Mesendoderm (in vitro differentiated cells): ENCODE measurements around the gene CCNY.

Experiments
- DNase-seq: peaks from one replicate; pipeline ENCODE4 v3.0.0; 2013
- H2AK5ac ChIP-seq: 2 replicates; pipeline ENCODE4 v1.6.1; 2013; ENCODE audit warnings: low read length, inconsistent platforms
- H2BK120ac ChIP-seq: 2 replicates; pipeline ENCODE4 v1.6.1; 2013; ENCODE audit warnings: low read depth, mild to moderate bottlenecking, low read length, moderate library complexity, mixed read lengths
- H2BK15ac ChIP-seq: replicated peaks from 2 replicates; pipeline ENCODE4 v1.6.1; 2013; ENCODE audit warnings: low read depth, mild to moderate bottlenecking, moderate library complexity
- H2BK5ac ChIP-seq: 2 replicates; pipeline ENCODE4 v1.6.1; 2013; ENCODE audit warnings: low read length, inconsistent platforms
- H3K18ac ChIP-seq: 2 replicates; pipeline ENCODE4 v1.6.1; 2013; ENCODE audit warnings: mild to moderate bottlenecking, low read length, mixed read lengths
- H3K23ac ChIP-seq: one replicate; pipeline ENCODE4 v1.6.1; 2013; ENCODE audit warnings: low read length
- H3K27ac ChIP-seq: 2 replicates; pipeline ENCODE4 v1.5.1; 2013; ENCODE audit warnings: low read depth, mild to moderate bottlenecking, inconsistent platforms, low read length, moderate library complexity
- H3K27me3 ChIP-seq: 2 replicates; pipeline ENCODE4 v1.6.1; 2013; ENCODE audit warnings: low read length, control low read depth, mild to moderate bottlenecking, inconsistent platforms; ENCODE audit not compliant: insufficient read depth, poor library complexity
- H3K36me3 ChIP-seq: 2 replicates; pipeline ENCODE4 v1.6.1; 2013; ENCODE audit warnings: low read length, inconsistent platforms; ENCODE audit not compliant: control insufficient read depth, insufficient read depth
- H3K4ac ChIP-seq: one replicate; pipeline ENCODE4 v1.6.1; 2013; ENCODE audit warnings: low read depth, mild to moderate bottlenecking, low read length, moderate library complexity
- H3K4me1 ChIP-seq: 2 replicates; pipeline ENCODE4 v1.6.1; 2013; ENCODE audit warnings: low read depth, low read length, inconsistent platforms; ENCODE audit not compliant: control insufficient read depth
- H3K4me2 ChIP-seq: 2 replicates; pipeline ENCODE4 v1.6.1; 2013; ENCODE audit warnings: low read length
- H3K4me3 ChIP-seq: 2 replicates; pipeline ENCODE4 v1.5.1; 2013; ENCODE audit warnings: mild to moderate bottlenecking, low read length
- H3K56ac ChIP-seq: one replicate; pipeline ENCODE4 v1.6.1; 2013; ENCODE audit warnings: low read length
- H3K79me1 ChIP-seq: 2 replicates; pipeline ENCODE4 v1.6.1; 2013; ENCODE audit warnings: low read length, inconsistent platforms
- H3K79me2 ChIP-seq: 2 replicates; pipeline ENCODE4 v1.6.1; 2013; ENCODE audit warnings: mild to moderate bottlenecking, low read length; ENCODE audit not compliant: control insufficient read depth, insufficient read depth
- H3K9ac ChIP-seq: 2 replicates; pipeline ENCODE4 v1.6.1; 2013; ENCODE audit warnings: low read length, inconsistent platforms
- H4K5ac ChIP-seq: one replicate; pipeline ENCODE4 v1.6.1; 2013; ENCODE audit warnings: low read length
- H4K8ac ChIP-seq: one replicate; pipeline ENCODE4 v1.6.1; 2013; ENCODE audit warnings: low read depth, mild to moderate bottlenecking, control low read depth, low read length, moderate library complexity
- WGBS: extraction: QIAGEN DNeasy Blood & Tissue Kit; methylation state at CpG from one replicate; pipeline ENCODE4 v1.1.7; 2013; ENCODE audit warnings: low lambda C conversion rate, missing lambda C conversion rate; ENCODE audit not compliant: insufficient coverage; ENCODE audit errors: extremely low coverage; 5-methylcytosine and 5-hydroxymethylcytosine counted together

Gene CCNY

DNA sequence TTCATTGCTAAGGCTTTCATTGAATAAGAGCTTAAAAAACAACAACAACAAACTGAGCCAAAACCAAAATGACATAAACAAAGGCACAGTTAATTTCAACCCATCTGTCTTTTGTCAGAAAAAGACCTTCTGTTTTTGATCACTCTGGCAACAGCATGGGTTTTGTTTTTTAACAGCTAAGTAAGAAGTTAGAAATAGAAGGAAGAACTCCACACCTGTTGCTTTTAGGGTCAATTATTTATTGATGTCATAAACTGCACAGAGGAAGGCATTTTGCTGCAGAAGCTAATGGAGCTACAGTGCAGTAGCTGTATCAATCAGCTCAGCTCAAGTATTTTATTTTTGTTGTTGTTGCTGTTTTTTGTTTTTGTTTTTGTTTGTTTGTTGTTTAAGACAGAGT, 252.5 kb downstream of the CCNY start:
- Histone ChIP-seq H2BK5ac (no peak overlapping the region), H3K4me3 (no peak overlapping the region), H3K9ac (no peak overlapping the region), H3K56ac (no peak overlapping the region), H3K79me2 (no peaks in the 10 kb centered on the region), H2BK15ac (no peak overlapping the region), H3K4ac (no peak overlapping the region), H3K79me1 (no peaks in the 10 kb centered on the region), H3K23ac (no peak overlapping the region), H4K5ac (no peak overlapping the region), H3K36me3 (no peaks in the 10 kb centered on the region), H3K4me2 (no peak overlapping the region), H2BK120ac (no peak overlapping the region), H3K27me3 (no peaks in the 10 kb centered on the region), H3K4me1 (no peaks in the 10 kb centered on the region), H3K27ac (no peak overlapping the region), H3K18ac (no peak overlapping the region), H4K8ac (no peak overlapping the region), H2AK5ac (no peak overlapping the region)
- no peak for DNase-seq

DNA sequence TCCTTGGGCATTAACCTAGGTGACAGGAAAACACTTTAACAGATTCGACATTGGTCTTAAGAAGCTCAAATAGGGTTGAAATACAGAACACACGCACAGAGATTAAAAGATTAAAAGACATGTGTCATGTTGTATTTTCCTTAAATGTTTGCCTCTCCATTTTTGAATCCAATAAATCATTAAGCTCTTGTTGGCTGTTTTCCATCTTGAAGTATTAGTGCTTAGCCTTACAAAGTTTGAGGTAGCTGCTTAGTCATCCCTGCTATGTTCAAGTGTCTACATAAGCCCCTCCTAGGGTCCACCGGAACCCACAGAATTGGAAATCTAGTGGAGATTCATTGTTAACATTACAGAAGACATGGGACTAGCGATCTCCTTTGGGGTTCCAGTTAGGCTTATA, 256.1 kb downstream of the CCNY start:
- H3K18ac ChIP-seq: no peak overlapping the region
- H3K79me2 ChIP-seq: no peaks in the 10 kb centered on the region
- no peak overlapping the region for H3K56ac ChIP-seq
- H3K79me1 ChIP-seq: no peaks in the 10 kb centered on the region
- no peaks in the 10 kb centered on the region for H3K27me3 ChIP-seq
- no peak overlapping the region for H3K23ac ChIP-seq
- H2BK5ac ChIP-seq: no peak overlapping the region
- no peak overlapping the region for H4K8ac ChIP-seq
- H3K27ac ChIP-seq: no peak overlapping the region
- no peak overlapping the region for H2AK5ac ChIP-seq
- peaks cover 2% of the 10 kb centered on the region for H3K4me1 ChIP-seq
- H3K36me3 ChIP-seq: no peaks in the 10 kb centered on the region
- no peak overlapping the region for H3K4me2 ChIP-seq
- no peak overlapping the region for H4K5ac ChIP-seq
- H3K4me3 ChIP-seq: no peak overlapping the region
- no peak overlapping the region for H3K4ac ChIP-seq
- no CpG with 5 or more reads among the region's 4 CpGs for WGBS
- DNase-seq: no peak
- no peak overlapping the region for H2BK120ac ChIP-seq
- H2BK15ac ChIP-seq: no peak overlapping the region
- no peak overlapping the region for H3K9ac ChIP-seq

DNA sequence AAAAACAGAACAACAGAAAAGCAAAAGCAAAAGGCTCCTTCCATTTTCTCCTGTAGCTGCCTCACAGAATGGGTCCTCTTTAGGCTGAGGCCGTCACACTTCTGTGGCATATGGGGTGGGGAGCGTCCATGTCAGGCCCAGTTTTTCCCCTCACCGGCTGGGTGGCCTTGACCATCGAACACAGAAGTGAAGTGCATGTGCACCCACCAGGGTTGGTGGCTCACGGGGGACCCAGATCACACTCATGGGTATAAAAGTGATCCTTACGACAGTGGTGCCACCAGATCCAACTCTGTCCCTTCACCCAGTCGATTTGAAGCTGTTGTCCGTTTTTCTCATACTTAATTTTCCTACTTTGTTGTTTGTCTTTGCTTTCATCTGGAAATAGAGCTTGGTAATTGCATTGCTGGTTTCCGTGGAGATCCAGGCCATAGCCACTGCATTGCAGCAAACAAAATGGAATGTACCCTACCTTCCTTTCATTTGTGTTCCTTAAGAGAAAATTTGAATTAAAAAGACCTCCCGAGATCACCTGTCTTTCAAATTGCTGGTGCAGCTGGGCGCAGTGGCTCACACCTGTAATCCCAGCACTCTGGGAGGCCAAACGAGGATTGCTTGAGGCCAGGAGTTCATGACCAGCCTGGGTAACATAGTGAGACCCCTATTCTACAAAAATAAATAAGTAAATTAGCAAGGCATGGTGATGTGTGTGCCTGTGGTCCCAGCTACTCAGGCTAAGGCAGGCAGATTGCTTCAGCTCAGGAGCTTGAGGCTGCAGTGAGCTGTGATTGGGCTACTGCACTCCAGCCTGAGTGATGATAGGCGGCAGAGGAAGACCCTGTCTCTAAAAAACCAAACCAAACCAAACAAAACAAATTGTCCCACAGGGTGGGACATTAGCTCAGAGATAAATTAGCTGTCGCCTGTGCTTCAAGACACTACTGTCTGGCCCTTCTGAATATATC, 258.1 kb downstream of the CCNY start:
- H3K4me1 ChIP-seq: peaks cover 2% of the 10 kb centered on the region
- no peak overlapping the region for H2BK120ac ChIP-seq
- no peak overlapping the region for H3K4ac ChIP-seq
- no peak overlapping the region for H3K18ac ChIP-seq
- H3K56ac ChIP-seq: no peak overlapping the region
- no peak overlapping the region for H2BK5ac ChIP-seq
- H3K27me3 ChIP-seq: no peaks in the 10 kb centered on the region
- no peak overlapping the region for H3K23ac ChIP-seq
- no CpG with 5 or more reads among the region's 14 CpGs for WGBS
- H3K4me2 ChIP-seq: no peak overlapping the region
- H3K9ac ChIP-seq: no peak overlapping the region
- H2BK15ac ChIP-seq: no peak overlapping the region
- no peaks in the 10 kb centered on the region for H3K79me2 ChIP-seq
- peak overlapping the region; percentile 3 for H3K27ac ChIP-seq
- H3K4me3 ChIP-seq: no peak overlapping the region
- DNase-seq: peak; percentile 13
- H2AK5ac ChIP-seq: no peak overlapping the region
- no peak overlapping the region for H4K8ac ChIP-seq
- no peaks in the 10 kb centered on the region for H3K79me1 ChIP-seq
- no peak overlapping the region for H4K5ac ChIP-seq
- no peaks in the 10 kb centered on the region for H3K36me3 ChIP-seq

DNA sequence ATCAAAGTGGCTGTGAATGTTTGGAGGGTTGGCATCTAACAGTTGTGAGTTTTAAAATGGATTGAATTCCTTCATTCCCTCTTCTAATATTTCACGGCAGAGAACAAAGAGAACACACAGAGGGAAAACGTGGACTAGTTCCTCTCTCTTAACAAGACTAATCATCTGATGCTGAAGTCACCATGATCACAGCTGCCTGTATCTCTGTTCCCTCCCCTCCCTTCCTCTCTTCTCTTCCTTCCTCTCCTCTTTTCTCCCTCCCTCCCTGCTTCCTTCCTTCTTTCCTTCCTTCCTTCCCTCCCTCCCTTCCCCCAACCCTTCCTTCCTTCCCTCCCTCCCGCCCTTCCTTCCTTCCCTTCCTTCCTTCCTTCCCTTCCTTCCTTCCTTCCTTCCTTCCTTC, 258.8 kb downstream of the CCNY start:
- no peak for DNase-seq
- no CpG with 5 or more reads among the region's 3 CpGs for WGBS
- peaks cover 2% of the 10 kb centered on the region for H3K4me1 ChIP-seq

DNA sequence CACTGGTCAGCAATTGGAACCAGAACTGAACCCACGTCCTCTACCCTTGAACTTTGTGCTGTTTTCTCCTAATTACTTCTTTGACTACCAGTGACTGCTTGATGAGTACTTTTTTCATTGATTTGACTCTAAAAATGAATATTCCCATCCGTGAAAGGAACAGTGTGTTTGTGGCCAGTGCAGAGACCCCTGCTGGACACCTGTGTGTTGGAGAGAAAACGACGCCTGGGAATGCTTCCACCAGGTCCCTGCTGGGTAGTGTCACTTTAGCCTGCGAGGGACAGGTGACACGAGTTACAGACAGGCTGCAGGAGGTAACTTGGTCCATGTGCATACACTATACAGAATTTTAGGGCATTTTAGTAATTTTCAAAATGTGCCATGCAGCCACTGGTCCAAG, 262.1 kb downstream of the CCNY start:
- H2BK15ac ChIP-seq: no peak overlapping the region
- H3K27ac ChIP-seq: no peak overlapping the region
- H3K36me3 ChIP-seq: no peaks in the 10 kb centered on the region
- no peak overlapping the region for H2BK120ac ChIP-seq
- H3K4ac ChIP-seq: no peak overlapping the region
- no peak overlapping the region for H3K18ac ChIP-seq
- H3K4me3 ChIP-seq: no peak overlapping the region
- no peak overlapping the region for H2BK5ac ChIP-seq
- no peak overlapping the region for H2AK5ac ChIP-seq
- H3K23ac ChIP-seq: no peak overlapping the region
- no peak overlapping the region for H3K4me2 ChIP-seq
- H4K5ac ChIP-seq: no peak overlapping the region
- no peaks in the 10 kb centered on the region for H3K79me2 ChIP-seq
- no peaks in the 10 kb centered on the region for H3K27me3 ChIP-seq
- no peak overlapping the region for H3K9ac ChIP-seq
- peak; percentile 24 for DNase-seq
- no peaks in the 10 kb centered on the region for H3K79me1 ChIP-seq
- no peak overlapping the region for H3K56ac ChIP-seq
- peaks cover 2% of the 10 kb centered on the region for H3K4me1 ChIP-seq
- no peak overlapping the region for H4K8ac ChIP-seq
- WGBS: no CpG with 5 or more reads among the region's 6 CpGs

More for the DNA sequence above, 258.8 kb downstream of the CCNY start:
- H2AK5ac ChIP-seq: no peak overlapping the region
- H3K4ac ChIP-seq: no peak overlapping the region
- H3K79me1 ChIP-seq: no peaks in the 10 kb centered on the region
- no peaks in the 10 kb centered on the region for H3K79me2 ChIP-seq
- no peak overlapping the region for H2BK120ac ChIP-seq
- no peaks in the 10 kb centered on the region for H3K27me3 ChIP-seq
- no peaks in the 10 kb centered on the region for H3K36me3 ChIP-seq
- no peak overlapping the region for H3K56ac ChIP-seq
- H4K5ac ChIP-seq: no peak overlapping the region
- no peak overlapping the region for H4K8ac ChIP-seq
- no peak overlapping the region for H2BK5ac ChIP-seq
- no peak overlapping the region for H3K4me3 ChIP-seq
- no peak overlapping the region for H2BK15ac ChIP-seq
- no peak overlapping the region for H3K4me2 ChIP-seq
- H3K9ac ChIP-seq: no peak overlapping the region
- H3K27ac ChIP-seq: no peak overlapping the region
- H3K23ac ChIP-seq: no peak overlapping the region
- no peak overlapping the region for H3K18ac ChIP-seq

DNA sequence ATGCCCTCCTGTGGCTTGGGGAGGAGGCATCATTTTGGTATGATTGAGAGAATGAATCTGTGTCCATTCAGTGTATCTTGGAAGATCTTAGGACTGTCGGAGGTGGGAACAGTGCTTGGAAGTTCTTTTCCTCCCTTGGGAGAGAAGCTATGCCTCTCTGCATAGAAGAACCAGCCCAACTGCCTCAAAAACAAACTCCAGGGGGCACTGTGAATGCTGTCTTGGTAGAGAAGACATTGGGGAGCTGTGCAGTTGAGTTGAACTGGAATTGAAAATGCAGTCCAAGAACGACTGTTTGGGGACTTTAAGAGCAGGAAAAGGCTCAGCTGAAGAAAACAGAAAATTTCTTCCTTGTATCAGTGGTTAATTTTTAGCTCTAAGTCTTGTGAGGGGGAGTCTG, 263.9 kb downstream of the CCNY start:
- DNase-seq: peak; percentile 28
- no peak overlapping the region for H3K23ac ChIP-seq
- H3K79me1 ChIP-seq: no peaks in the 10 kb centered on the region

More for the DNA sequence above, 263.9 kb downstream of the CCNY start:
- H3K56ac ChIP-seq: no peak overlapping the region
- WGBS: no CpG with 5 or more reads among the region's 2 CpGs
- no peak overlapping the region for H2BK15ac ChIP-seq
- H3K79me2 ChIP-seq: no peaks in the 10 kb centered on the region
- no peaks in the 10 kb centered on the region for H3K27me3 ChIP-seq
- H4K8ac ChIP-seq: no peak overlapping the region
- no peak overlapping the region for H4K5ac ChIP-seq
- no peak overlapping the region for H3K4ac ChIP-seq
- H3K4me3 ChIP-seq: no peak overlapping the region
- no peak overlapping the region for H2BK120ac ChIP-seq
- no peaks in the 10 kb centered on the region for H3K36me3 ChIP-seq
- no peak overlapping the region for H2AK5ac ChIP-seq
- no peak overlapping the region for H3K18ac ChIP-seq
- H2BK5ac ChIP-seq: no peak overlapping the region
- H3K9ac ChIP-seq: no peak overlapping the region
- no peak overlapping the region for H3K27ac ChIP-seq
- H3K4me1 ChIP-seq: no peaks in the 10 kb centered on the region
- no peak overlapping the region for H3K4me2 ChIP-seq
